Prostate gland (tissue), 2 donors: Measurements from ENCODE around the gene R3HDM4. TPM values are rescaled to one million over a fixed set of nuclear protein-coding genes. Genes with fewer than 3 reads are reported as not detected.

Source experiments
- DNase-seq: peaks from one replicate; pipeline ENCODE4 v3.0.0-alpha.2; 2019; ENCODE audit warnings: low spot score
- H3K27ac ChIP-seq, 2 donors: fragments of 200-600 bp; sonication (generic); 2 replicates each; pipeline ENCODE4 v1.5.1; 2017 to 2019
- H3K27me3 ChIP-seq: fragments of 200-600 bp; sonication (generic); replicated peaks from 2 replicates; pipeline ENCODE4 v1.5.1; 2019; ENCODE audit not compliant: insufficient read depth
- H3K36me3 ChIP-seq, 2 donors: fragments of 200-600 bp; sonication (generic); 1 replicate in 1 of 2; 2 replicates in 1 of 2; pipeline versions ENCODE4 v1.5.1 to v1.8.1; 2017 to 2019
- H3K4me1 ChIP-seq: fragments of 200-600 bp; sonication (generic); replicated peaks from 2 replicates; pipeline ENCODE4 v1.5.1; 2019
- H3K4me3 ChIP-seq, 2 donors: fragments of 200-600 bp; sonication (generic); 2 replicates each; pipeline ENCODE4 v1.5.1; 2017 to 2019
- H3K9me3 ChIP-seq: fragments of 200-600 bp; sonication (generic); 2 replicates; pipeline ENCODE4 v1.5.1; 2017
- POLR2A ChIP-seq: fragments of 450-650 bp; IDR thresholded peaks from one replicate; pipeline ENCODE4 v1.6.1; 2016; ENCODE audit warnings: antibody characterized with exemption, mild to moderate bottlenecking
- POLR2AphosphoS5 ChIP-seq: sonication (generic); formaldehyde crosslinking; IDR thresholded peaks from one replicate; pipeline ENCODE4 v1.6.1; 2017; ENCODE audit warnings: antibody characterized with exemption
- WGBS: methylation state at CpG from one replicate; pipeline ENCODE4 v1.1.5; 2018; 5-methylcytosine and 5-hydroxymethylcytosine counted together
- intact Hi-C: fragments of 100-400 bp; cut with DNase I; formaldehyde crosslinking; loops from one replicate; pipeline ENCODE4 v1.14.2; 2022
- total RNA-seq, 2 donors: library from RNA; depleted of rRNA; stranded (reverse); fragments of >200 nt; gene quantifications; one replicate each; pipeline ENCODE4 v1.1.0, GENCODE V29; 2016
- TF ChIP-seq, protein P1 (sequence below), 4 experiments: fragments of 200-600 bp in 2 of 4; fragments of 450-650 bp in 2 of 4; sonication (generic) in 2 of 4; IDR thresholded peaks; 1 replicate in 3 of 4; 2 replicates in 1 of 4; pipeline ENCODE4 v1.5.1; 2016 to 2019; ENCODE audit warnings: antibody characterized with exemption in 4 of 4, mild to moderate bottlenecking in 2 of 4, moderate library complexity in 2 of 4

The R3HDM4 gene
- total RNA-seq, 2 donors from 2014 or later: 36.9 to 58.7 TPM

DNA sequence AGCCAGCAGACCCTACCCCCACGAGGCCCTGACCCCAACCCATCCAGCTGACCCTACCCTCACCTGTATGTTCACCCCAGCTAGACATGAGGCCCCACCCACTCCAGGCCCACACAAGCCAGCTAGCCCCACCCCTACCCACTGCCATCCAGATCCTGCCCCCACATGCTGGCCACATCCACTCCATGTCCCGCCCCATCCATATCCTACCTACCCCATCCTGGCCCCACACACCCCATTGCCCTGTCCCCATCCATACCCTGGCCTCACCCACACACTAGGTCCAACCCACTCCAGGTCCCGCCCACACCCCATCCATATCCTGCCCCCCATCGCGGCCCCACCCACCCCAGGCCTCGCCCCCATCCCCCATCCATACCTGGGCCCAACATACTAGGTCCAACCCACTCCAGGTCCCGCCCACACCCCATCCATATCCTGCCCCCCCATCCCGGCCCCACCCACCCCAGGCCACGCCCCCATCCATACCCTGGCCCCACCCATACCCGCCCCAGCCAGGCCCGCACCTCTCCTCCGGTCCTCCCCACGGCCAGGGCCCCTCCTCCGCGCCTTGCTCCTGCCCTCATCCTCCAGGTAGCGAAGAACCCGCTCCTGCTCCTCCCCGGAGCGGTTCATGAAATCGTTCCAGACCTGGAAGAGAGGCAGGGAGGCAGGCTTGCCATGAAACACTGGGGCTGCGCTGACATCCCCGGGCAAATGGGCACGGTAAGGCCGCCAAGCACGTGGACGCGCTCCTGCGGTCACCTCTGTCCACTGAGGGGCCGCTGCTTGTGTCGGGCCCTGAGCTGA, 12.5 kb downstream of the R3HDM4 start:
- WGBS: 80% methylated on average over 30 of the region's 30 CpGs
- no peaks in the 10 kb centered on the region for H3K27me3 ChIP-seq
- no peak for DNase-seq
- no peaks in the 10 kb centered on the region for H3K4me1 ChIP-seq
- peaks cover 0 to 6% of the 10 kb centered on the region in 2 donors for H3K36me3 ChIP-seq
- H3K27ac ChIP-seq: no peak overlapping the region
- intact Hi-C loops: no loop called here
- no peak overlapping the region for H3K4me3 ChIP-seq
- H3K9me3 ChIP-seq: no peaks in the 10 kb centered on the region
- TF ChIP-seq POLR2AphosphoS5: no peak
- no peak for TF ChIP-seq POLR2A
- TF ChIP-seq, protein P1, sequence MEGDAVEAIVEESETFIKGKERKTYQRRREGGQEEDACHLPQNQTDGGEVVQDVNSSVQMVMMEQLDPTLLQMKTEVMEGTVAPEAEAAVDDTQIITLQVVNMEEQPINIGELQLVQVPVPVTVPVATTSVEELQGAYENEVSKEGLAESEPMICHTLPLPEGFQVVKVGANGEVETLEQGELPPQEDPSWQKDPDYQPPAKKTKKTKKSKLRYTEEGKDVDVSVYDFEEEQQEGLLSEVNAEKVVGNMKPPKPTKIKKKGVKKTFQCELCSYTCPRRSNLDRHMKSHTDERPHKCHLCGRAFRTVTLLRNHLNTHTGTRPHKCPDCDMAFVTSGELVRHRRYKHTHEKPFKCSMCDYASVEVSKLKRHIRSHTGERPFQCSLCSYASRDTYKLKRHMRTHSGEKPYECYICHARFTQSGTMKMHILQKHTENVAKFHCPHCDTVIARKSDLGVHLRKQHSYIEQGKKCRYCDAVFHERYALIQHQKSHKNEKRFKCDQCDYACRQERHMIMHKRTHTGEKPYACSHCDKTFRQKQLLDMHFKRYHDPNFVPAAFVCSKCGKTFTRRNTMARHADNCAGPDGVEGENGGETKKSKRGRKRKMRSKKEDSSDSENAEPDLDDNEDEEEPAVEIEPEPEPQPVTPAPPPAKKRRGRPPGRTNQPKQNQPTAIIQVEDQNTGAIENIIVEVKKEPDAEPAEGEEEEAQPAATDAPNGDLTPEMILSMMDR (IDR thresholded peaks at IDR 0.05): no peak

DNA sequence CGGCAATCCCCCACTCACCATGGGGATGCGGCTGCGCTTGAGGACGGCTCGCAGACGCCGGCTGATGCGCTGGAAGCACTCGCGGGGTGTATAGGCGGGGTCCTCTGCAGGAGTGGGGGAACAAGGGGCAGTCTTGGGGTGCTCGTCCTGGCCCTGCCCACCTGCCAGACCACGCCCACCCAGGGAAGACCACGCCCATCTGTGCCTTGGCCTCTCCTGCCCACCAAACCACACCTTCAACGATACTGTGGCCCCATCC, 13.0 kb downstream of the R3HDM4 start:
- no peak overlapping the region for H3K27ac ChIP-seq
- intact Hi-C loops: no loop called here
- H3K27me3 ChIP-seq: no peaks in the 10 kb centered on the region
- H3K36me3 ChIP-seq: peaks cover 0 to 6% of the 10 kb centered on the region in 2 donors
- no peaks in the 10 kb centered on the region for H3K9me3 ChIP-seq
- 88% methylated on average over 15 of the region's 15 CpGs for WGBS
- DNase-seq: no peak
- TF ChIP-seq POLR2A: no peak
- TF ChIP-seq POLR2AphosphoS5: no peak
- TF ChIP-seq, protein P1 (IDR thresholded peaks at IDR 0.05): no peak
- no peaks in the 10 kb centered on the region for H3K4me1 ChIP-seq
- no peak overlapping the region for H3K4me3 ChIP-seq

DNA sequence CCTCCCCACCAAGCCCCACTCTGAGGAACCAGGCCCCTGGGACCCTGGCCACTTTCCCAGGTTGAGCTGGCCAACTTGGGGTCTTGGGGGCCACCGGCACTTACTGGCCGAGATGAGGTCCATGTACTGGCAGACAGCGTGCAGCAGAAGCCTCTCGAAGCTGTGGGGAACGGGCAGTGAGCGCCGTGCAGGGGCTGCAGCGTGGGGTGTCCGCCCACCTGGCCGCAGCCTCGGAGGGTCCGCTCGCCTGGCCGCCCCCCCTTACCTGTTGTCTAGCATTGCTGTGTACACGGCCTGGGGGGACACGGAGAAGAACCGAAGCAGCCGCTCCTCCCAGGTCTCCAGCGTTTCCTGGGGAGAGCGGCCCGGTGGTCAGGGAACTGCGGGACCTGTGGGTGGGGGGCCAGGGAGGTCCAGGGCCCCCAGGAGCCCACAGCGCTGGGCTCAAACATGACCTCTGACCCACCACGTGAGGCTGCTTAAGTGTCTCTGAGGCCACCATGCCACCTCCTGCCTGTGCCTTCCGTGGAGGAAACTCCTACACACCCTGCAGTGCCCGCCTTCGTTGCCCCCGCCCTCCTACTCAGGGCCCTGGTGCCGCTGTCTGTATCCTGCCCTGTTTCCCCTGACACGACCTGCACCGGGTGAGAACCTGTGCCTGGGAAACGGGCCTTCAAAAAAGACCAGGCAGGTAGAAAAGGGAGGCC, 13.5 kb downstream of the R3HDM4 start:
- Histone ChIP-seq H3K4me3 (no peak overlapping the region), H3K27ac (no peak overlapping the region), H3K4me1 (no peaks in the 10 kb centered on the region), H3K27me3 (no peaks in the 10 kb centered on the region), H3K9me3 (no peaks in the 10 kb centered on the region), H3K36me3 (peaks cover 0 to 6% of the 10 kb centered on the region in 2 donors)
- TF ChIP-seq, protein P1 (IDR thresholded peaks at IDR 0.05): no peak
- TF ChIP-seq POLR2AphosphoS5 (no peak), POLR2A (no peak)
- DNase-seq: no peak
- WGBS: 89% methylated on average over 31 of the region's 32 CpGs
- intact Hi-C loops: no loop called here

DNA sequence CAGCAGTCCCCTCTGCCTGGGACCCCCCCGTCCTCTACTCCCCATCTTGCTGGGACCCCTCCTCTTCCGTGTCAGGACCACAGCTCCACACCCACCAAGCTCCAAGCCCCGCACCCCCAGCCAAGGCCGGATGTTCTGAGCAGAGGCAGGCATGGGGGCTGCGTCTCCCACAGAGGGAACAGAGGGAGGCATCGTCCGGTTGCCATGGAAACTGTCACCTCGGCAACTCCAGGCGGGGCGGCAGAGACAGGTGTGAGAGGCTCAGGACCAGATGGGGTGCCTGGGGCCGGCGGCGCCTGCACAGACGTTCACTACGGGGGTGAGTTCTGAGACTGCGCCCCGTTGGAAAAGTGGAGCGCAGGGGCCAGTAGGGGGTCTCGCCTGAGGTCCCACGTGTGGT, 14.4 kb downstream of the R3HDM4 start:
- DNase-seq: no peak
- H3K9me3 ChIP-seq: no peaks in the 10 kb centered on the region
- no peak overlapping the region for H3K4me3 ChIP-seq
- no peaks in the 10 kb centered on the region for H3K27me3 ChIP-seq
- 79% methylated on average over 20 of the region's 20 CpGs for WGBS
- peaks cover 0 to 6% of the 10 kb centered on the region in 2 donors for H3K36me3 ChIP-seq
- H3K4me1 ChIP-seq: no peaks in the 10 kb centered on the region
- TF ChIP-seq POLR2A (no peak), POLR2AphosphoS5 (no peak)
- TF ChIP-seq, protein P1 (IDR thresholded peaks at IDR 0.05): no peak
- intact Hi-C loops: no loop called here
- no peak overlapping the region for H3K27ac ChIP-seq
